Measurements from ENCODE around the gene GRM3. TPM values are rescaled to one million over a fixed set of nuclear protein-coding genes. Genes with fewer than 3 reads are reported as not detected.

GRM3 gene
- total RNA-seq, 1 donor = not detected

DNA sequence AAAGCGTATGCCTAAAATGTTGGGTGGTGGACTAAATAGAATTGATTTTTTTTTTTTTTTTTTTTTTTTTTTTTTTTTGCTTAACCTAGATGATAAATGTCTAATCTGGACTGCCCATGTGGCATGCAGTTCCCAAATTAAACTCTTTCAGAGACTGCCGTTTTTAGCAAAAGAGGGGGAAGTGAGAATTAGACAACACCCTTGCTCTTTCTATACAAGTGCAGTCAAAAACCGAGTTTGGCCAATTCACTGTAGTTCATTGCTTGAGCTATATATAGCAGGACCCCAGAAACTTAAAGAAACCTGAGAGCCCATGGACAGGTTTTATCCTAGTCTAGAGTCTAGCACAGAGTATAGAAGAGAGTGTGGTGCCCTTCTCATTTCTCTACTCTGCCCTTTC lies 141.9 kb downstream of the GRM3 start:
- Histone ChIP-seq H4K20me1 (ENCODE audit: insufficient read depth, low read length) (no peaks in the 10 kb centered on the region), H3K4me2 (ENCODE audit: insufficient read depth, low read length) (no peak overlapping the region), H2AFZ (ENCODE audit: low read length) (no peak overlapping the region), H3K4me1 (ENCODE audit: insufficient read depth, low read length) (no peaks in the 10 kb centered on the region), H3K27me3 (ENCODE audit: insufficient read depth, low read length) (no peaks in the 10 kb centered on the region), H3K9me3 (ENCODE audit: low read depth, low read length) (peaks cover 3% of the 10 kb centered on the region), H3K4me3 (ENCODE audit: insufficient read depth, low read length) (no peak overlapping the region), H3K79me2 (ENCODE audit: insufficient read depth, low read length) (no peaks in the 10 kb centered on the region), H3K27ac (ENCODE audit: low read depth, low read length) (no peak overlapping the region), H3K36me3 (ENCODE audit: insufficient read depth, low read length) (no peaks in the 10 kb centered on the region)
- TF ChIP-seq, protein P1, sequence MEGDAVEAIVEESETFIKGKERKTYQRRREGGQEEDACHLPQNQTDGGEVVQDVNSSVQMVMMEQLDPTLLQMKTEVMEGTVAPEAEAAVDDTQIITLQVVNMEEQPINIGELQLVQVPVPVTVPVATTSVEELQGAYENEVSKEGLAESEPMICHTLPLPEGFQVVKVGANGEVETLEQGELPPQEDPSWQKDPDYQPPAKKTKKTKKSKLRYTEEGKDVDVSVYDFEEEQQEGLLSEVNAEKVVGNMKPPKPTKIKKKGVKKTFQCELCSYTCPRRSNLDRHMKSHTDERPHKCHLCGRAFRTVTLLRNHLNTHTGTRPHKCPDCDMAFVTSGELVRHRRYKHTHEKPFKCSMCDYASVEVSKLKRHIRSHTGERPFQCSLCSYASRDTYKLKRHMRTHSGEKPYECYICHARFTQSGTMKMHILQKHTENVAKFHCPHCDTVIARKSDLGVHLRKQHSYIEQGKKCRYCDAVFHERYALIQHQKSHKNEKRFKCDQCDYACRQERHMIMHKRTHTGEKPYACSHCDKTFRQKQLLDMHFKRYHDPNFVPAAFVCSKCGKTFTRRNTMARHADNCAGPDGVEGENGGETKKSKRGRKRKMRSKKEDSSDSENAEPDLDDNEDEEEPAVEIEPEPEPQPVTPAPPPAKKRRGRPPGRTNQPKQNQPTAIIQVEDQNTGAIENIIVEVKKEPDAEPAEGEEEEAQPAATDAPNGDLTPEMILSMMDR (IDR thresholded peaks at IDR 0.05; ENCODE audit: extremely low read depth, low read depth, low read length) = no peak
- DNase-seq (ENCODE audit: insufficient read length, low spot score, missing footprints) = no peak

DNA sequence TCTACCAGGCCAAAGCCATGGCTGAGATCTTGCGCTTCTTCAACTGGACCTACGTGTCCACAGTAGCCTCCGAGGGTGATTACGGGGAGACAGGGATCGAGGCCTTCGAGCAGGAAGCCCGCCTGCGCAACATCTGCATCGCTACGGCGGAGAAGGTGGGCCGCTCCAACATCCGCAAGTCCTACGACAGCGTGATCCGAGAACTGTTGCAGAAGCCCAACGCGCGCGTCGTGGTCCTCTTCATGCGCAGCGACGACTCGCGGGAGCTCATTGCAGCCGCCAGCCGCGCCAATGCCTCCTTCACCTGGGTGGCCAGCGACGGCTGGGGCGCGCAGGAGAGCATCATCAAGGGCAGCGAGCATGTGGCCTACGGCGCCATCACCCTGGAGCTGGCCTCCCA lies 142.7 kb downstream of the GRM3 start:
- Histone ChIP-seq H2AFZ (ENCODE audit: low read length) (no peak overlapping the region), H3K27me3 (ENCODE audit: insufficient read depth, low read length) (no peaks in the 10 kb centered on the region), H4K20me1 (ENCODE audit: insufficient read depth, low read length) (no peaks in the 10 kb centered on the region), H3K36me3 (ENCODE audit: insufficient read depth, low read length) (no peaks in the 10 kb centered on the region), H3K79me2 (ENCODE audit: insufficient read depth, low read length) (no peaks in the 10 kb centered on the region), H3K4me3 (ENCODE audit: insufficient read depth, low read length) (no peak overlapping the region), H3K4me1 (ENCODE audit: insufficient read depth, low read length) (no peaks in the 10 kb centered on the region), H3K4me2 (ENCODE audit: insufficient read depth, low read length) (no peak overlapping the region), H3K27ac (ENCODE audit: low read depth, low read length) (no peak overlapping the region), H3K9me3 (ENCODE audit: low read depth, low read length) (peaks cover 3% of the 10 kb centered on the region)
- no peak for DNase-seq (ENCODE audit: insufficient read length, low spot score, missing footprints)
- TF ChIP-seq, protein P1 (IDR thresholded peaks at IDR 0.05; ENCODE audit: extremely low read depth, low read depth, low read length) = no peak

DNA sequence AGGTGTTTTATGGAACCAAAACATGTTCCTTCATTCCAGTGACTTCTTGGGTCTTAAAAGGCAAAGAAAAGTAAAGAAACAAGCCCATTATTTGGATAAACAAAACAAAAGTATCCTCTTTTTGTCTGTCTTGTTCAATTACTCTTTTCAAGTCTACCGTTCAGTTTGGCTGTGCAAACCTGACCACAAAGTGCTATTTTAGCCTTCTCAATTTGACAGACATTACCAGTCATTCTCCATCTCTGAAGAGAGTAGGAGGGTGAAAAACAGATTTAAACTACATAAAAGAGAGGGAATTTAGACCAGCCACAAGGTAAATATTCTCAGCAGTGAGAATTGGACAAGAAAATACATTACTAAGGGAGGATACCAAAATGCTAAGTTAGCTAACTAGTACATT lies 145.2 kb downstream of the GRM3 start:
- Histone ChIP-seq H3K27ac (ENCODE audit: low read depth, low read length) (no peak overlapping the region), H3K36me3 (ENCODE audit: insufficient read depth, low read length) (no peaks in the 10 kb centered on the region), H3K9me3 (ENCODE audit: low read depth, low read length) (peaks cover 3% of the 10 kb centered on the region), H2AFZ (ENCODE audit: low read length) (no peak overlapping the region), H3K4me2 (ENCODE audit: insufficient read depth, low read length) (no peak overlapping the region), H4K20me1 (ENCODE audit: insufficient read depth, low read length) (no peaks in the 10 kb centered on the region), H3K79me2 (ENCODE audit: insufficient read depth, low read length) (no peaks in the 10 kb centered on the region), H3K4me1 (ENCODE audit: insufficient read depth, low read length) (no peaks in the 10 kb centered on the region), H3K4me3 (ENCODE audit: insufficient read depth, low read length) (no peak overlapping the region), H3K27me3 (ENCODE audit: insufficient read depth, low read length) (no peaks in the 10 kb centered on the region)
- TF ChIP-seq, protein P1 (IDR thresholded peaks at IDR 0.05; ENCODE audit: extremely low read depth, low read depth, low read length) = no peak
- DNase-seq (ENCODE audit: insufficient read length, low spot score, missing footprints) = no peak

DNA sequence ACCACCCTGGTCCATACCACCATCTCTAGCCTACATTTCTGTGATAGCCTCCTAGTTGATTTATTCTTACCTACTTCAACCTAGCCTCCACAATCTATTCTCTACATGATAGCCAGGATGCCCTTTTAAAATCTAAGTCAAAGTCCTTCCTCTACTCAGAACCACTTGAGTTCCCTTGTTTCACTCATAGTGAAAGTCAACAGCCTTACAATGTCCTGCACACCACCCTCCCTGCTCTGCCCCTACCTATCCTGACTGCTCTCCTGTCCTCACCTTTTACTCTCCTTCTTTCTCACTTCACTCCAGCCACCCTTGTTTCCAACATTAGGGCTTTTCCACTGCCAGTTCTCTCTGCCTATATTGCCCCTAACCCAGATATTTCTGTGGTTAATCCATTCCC lies 146.7 kb downstream of the GRM3 start:
- Histone ChIP-seq H3K4me2 (ENCODE audit: insufficient read depth, low read length) (no peak overlapping the region), H3K4me1 (ENCODE audit: insufficient read depth, low read length) (no peaks in the 10 kb centered on the region), H3K27me3 (ENCODE audit: insufficient read depth, low read length) (no peaks in the 10 kb centered on the region), H4K20me1 (ENCODE audit: insufficient read depth, low read length) (no peaks in the 10 kb centered on the region), H3K9me3 (ENCODE audit: low read depth, low read length) (peaks cover 3% of the 10 kb centered on the region), H3K79me2 (ENCODE audit: insufficient read depth, low read length) (no peaks in the 10 kb centered on the region), H3K4me3 (ENCODE audit: insufficient read depth, low read length) (no peak overlapping the region), H3K36me3 (ENCODE audit: insufficient read depth, low read length) (no peaks in the 10 kb centered on the region), H3K27ac (ENCODE audit: low read depth, low read length) (no peak overlapping the region), H2AFZ (ENCODE audit: low read length) (no peak overlapping the region)
- DNase-seq (ENCODE audit: insufficient read length, low spot score, missing footprints) = no peak
- TF ChIP-seq, protein P1 (IDR thresholded peaks at IDR 0.05; ENCODE audit: extremely low read depth, low read depth, low read length) = no peak

All from osteoblast (primary cell).